ENCODE data around the gene FKBP4. TPM values are rescaled to one million over a fixed set of nuclear protein-coding genes. Genes with fewer than 3 reads are reported as not detected.

The FKBP4 gene
- total RNA-seq, 4 donors from 2014 or later: 34.7 to 47.0 (median 41.1) TPM

- H3K27ac ChIP-seq: no peak overlapping the region
- peaks cover under 1% of the 10 kb centered on the region for H3K27me3 ChIP-seq
- peaks cover 0 to under 1% (median 0%) of the 10 kb centered on the region in 3 donors for H3K4me1 ChIP-seq
- H3K36me3 ChIP-seq: peaks cover 0 to 79% of the 10 kb centered on the region in 2 donors
- TF ChIP-seq POLR2AphosphoS5 (IDR thresholded peaks at IDR 0.05) (no peak), EP300 (IDR thresholded peaks at IDR 0.05) (no peak), CTCF (IDR thresholded peaks at IDR 0.05) (no peak), POLR2A (IDR thresholded peaks at IDR 0.05) (no peak)
- 86 to 95% methylated on average over 5 to 6 of the region's 6 CpGs for WGBS, 2 donors (ENCODE audit: low coverage in 1 of 2)
- no peak overlapping the region for H3K4me3 ChIP-seq
- ATAC-seq: no peak
- no peaks in the 10 kb centered on the region for H3K9me3 ChIP-seq
These were observed 34.5 kb downstream of the FKBP4 start for GRCh38 chr12:2829275-2829674.

- Histone ChIP-seq H3K36me3 (peaks cover 0 to 46% of the 10 kb centered on the region in 2 donors), H3K27me3 (peaks cover 24% of the 10 kb centered on the region), H3K27ac (peak overlapping the region in 1 of 4 donors; percentile 69), H3K4me1 (peaks cover 0 to 13% (median 10%) of the 10 kb centered on the region in 3 donors), H3K9me3 (no peaks in the 10 kb centered on the region), H3K4me3 (no peak overlapping the region)
- TF ChIP-seq POLR2AphosphoS5 (IDR thresholded peaks at IDR 0.05) (no peak), CTCF (IDR thresholded peaks at IDR 0.05) (no peak), EP300 (IDR thresholded peaks at IDR 0.05) (no peak), POLR2A (IDR thresholded peaks at IDR 0.05) (no peak)
- no peak for ATAC-seq
- 56 to 72% methylated on average over 3 to 5 of the region's 6 CpGs for WGBS, 2 donors (ENCODE audit: low coverage in 1 of 2)
These were observed 37.9 kb downstream of the FKBP4 start for GRCh38 chr12:2832550-2833127.

GRCh38 chr12:2833327-2833726 is 38.6 kb downstream of the FKBP4 start:
- H3K4me1 ChIP-seq: peaks cover 0 to 13% (median 10%) of the 10 kb centered on the region in 3 donors
- peak overlapping the region in 1 of 4 donors; percentile 69 for H3K27ac ChIP-seq
- H3K9me3 ChIP-seq: no peaks in the 10 kb centered on the region
- H3K27me3 ChIP-seq: peaks cover 24% of the 10 kb centered on the region
- TF ChIP-seq POLR2AphosphoS5 (IDR thresholded peaks at IDR 0.05): no peak
- TF ChIP-seq EP300 (IDR thresholded peaks at IDR 0.05): no peak
- TF ChIP-seq POLR2A (IDR thresholded peaks at IDR 0.05): no peak
- TF ChIP-seq CTCF (IDR thresholded peaks at IDR 0.05): no peak
- H3K36me3 ChIP-seq: peaks cover 0 to 46% of the 10 kb centered on the region in 2 donors
- ATAC-seq: no peak
- no peak overlapping the region for H3K4me3 ChIP-seq
- WGBS, 2 donors (ENCODE audit: low coverage in 1 of 2): 40 to 70% methylated on average over 1 to 2 of the region's 5 CpGs

- Histone ChIP-seq H3K4me1 (peaks cover 0 to 13% (median 10%) of the 10 kb centered on the region in 3 donors), H3K4me3 (peak overlapping the region in 1 of 2 donors; percentile 38), H3K9me3 (no peaks in the 10 kb centered on the region), H3K27me3 (peaks cover 24% of the 10 kb centered on the region), H3K27ac (peak overlapping the region in 1 of 4 donors; percentile 69), H3K36me3 (peaks cover 0 to 46% of the 10 kb centered on the region in 2 donors)
- WGBS, 2 donors (ENCODE audit: low coverage in 1 of 2): 41 to 75% methylated on average over 3 to 4 of the region's 9 CpGs
- no peak for ATAC-seq
- TF ChIP-seq EP300 (IDR thresholded peaks at IDR 0.05): no peak
- TF ChIP-seq POLR2A (IDR thresholded peaks at IDR 0.05): no peak
- no peak for TF ChIP-seq CTCF (IDR thresholded peaks at IDR 0.05)
- no peak for TF ChIP-seq POLR2AphosphoS5 (IDR thresholded peaks at IDR 0.05)
These were observed 39.0 kb downstream of the FKBP4 start for GRCh38 chr12:2833810-2834209.

All from gastroesophageal sphincter (tissue), 4 donors.